Natural killer cell (primary cell): Measurements from ENCODE around the gene CD2AP. TPM values are rescaled to one million over a fixed set of nuclear protein-coding genes. Genes with fewer than 3 reads are reported as not detected.

Experiments
- ATAC-seq, 3 donors: fragments of 150-1000 bp in 2 of 3; fragments of 200-7000 bp in 1 of 3; cut with Tn5 transposase; 1 replicate in 1 of 3; 2 replicates in 2 of 3; pipeline ENCODE4 v1.10.0; 2021; ENCODE audit warnings: mild to moderate bottlenecking in 2 of 3, moderate library complexity in 2 of 3
- DNase-seq, 2 donors: peaks; one replicate each; pipeline versions ENCODE4 v3.0.0 to v3.0.0-alpha.2; 2013 to 2021; ENCODE audit warnings: mixed read lengths in 1 of 2
- H3K27ac ChIP-seq: one replicate; pipeline ENCODE4 v1.5.1; 2013; ENCODE audit warnings: mild to moderate bottlenecking, low read length
- H3K27me3 ChIP-seq: one replicate; pipeline ENCODE4 v1.6.1; 2013; ENCODE audit warnings: low read length; ENCODE audit not compliant: control insufficient read depth, insufficient read depth
- H3K36me3 ChIP-seq: one replicate; pipeline ENCODE4 v1.6.1; 2013; ENCODE audit warnings: low read length; ENCODE audit not compliant: control insufficient read depth, insufficient read depth
- H3K4me1 ChIP-seq: one replicate; pipeline ENCODE4 v1.6.1; 2013; ENCODE audit warnings: low read length; ENCODE audit not compliant: control insufficient read depth, insufficient read depth
- H3K4me3 ChIP-seq: one replicate; pipeline ENCODE4 v1.5.1; 2013; ENCODE audit warnings: low read length
- H3K9me3 ChIP-seq: one replicate; pipeline ENCODE4 v1.6.1; 2013; ENCODE audit warnings: low read length; ENCODE audit not compliant: control insufficient read depth, insufficient read depth
- H3K27ac Mint-ChIP-seq, 2 donors: one replicate each; pipeline ENCODE4 v1.8.0; 2022; ENCODE audit warnings: mild to moderate bottlenecking in 2 of 2, mixed read lengths in 2 of 2, moderate library complexity in 1 of 2
- H3K27me3 Mint-ChIP-seq, 2 donors: one replicate each; pipeline ENCODE4 v1.8.0; 2022; ENCODE audit warnings: low read depth in 2 of 2, mixed read lengths in 2 of 2
- H3K36me3 Mint-ChIP-seq: one replicate; pipeline ENCODE4 v1.8.0; 2022; ENCODE audit warnings: mixed read lengths
- H3K4me1 Mint-ChIP-seq, 2 donors: one replicate each; pipeline ENCODE4 v1.8.0; 2022; ENCODE audit warnings: mixed read lengths in 2 of 2
- H3K4me3 Mint-ChIP-seq: one replicate; pipeline ENCODE4 v1.8.0; 2022; ENCODE audit warnings: mild to moderate bottlenecking, moderate library complexity, mixed read lengths
- H3K9me3 Mint-ChIP-seq, 2 donors: one replicate each; pipeline ENCODE4 v1.8.0; 2022; ENCODE audit warnings: mixed read lengths in 2 of 2
- WGBS: methylation state at CpG from one replicate; pipeline ENCODE4 v1.1.7; 2013; ENCODE audit warnings: missing lambda C conversion rate; ENCODE audit not compliant: insufficient coverage; 5-methylcytosine and 5-hydroxymethylcytosine counted together
- intact Hi-C: fragments of 100-400 bp; cut with micrococcal nuclease; formaldehyde crosslinking; loops from one replicate; pipeline ENCODE4 v1.14.2; 2022
- total RNA-seq, 4 donors: library from RNA; stranded (reverse); fragments of 120-200 nt in 1 of 4; gene quantifications; one replicate each; pipeline versions ENCODE4 v1.2.3 to v1.2.4, GENCODE V29; 2013 to 2022
- TF ChIP-seq, protein P1 (sequence below): fragments of 200-600 bp; IDR thresholded peaks from one replicate; pipeline ENCODE4 v1.8.0; 2022; ENCODE audit warnings: antibody characterized with exemption

The CD2AP gene
- total RNA-seq, 3 donors from 2014 or later (not counting 1 experiment from before 2014, with no cell fraction given): 23.8 to 26.3 (median 26.3) TPM

DNA sequence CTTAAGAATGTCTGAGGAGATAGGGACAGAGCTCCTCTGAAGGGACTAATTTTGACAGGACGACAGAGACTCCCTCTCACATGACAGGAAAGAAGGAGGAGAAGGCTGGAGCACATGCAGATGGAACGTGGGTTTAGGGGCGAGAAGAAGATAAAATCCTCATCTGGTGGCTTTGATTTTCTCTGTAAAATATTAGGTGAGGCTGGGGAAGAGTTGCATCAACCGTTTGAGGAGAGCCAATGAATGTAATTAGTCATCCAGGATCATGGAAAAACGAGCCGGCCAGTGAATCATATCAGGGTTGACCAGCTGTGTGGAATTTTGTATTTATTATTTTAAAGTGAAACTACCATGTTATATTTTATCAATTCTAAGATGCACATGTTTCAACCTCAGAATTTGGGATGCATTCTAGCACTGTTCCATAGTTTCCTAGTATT lies 173.9 kb downstream of the CD2AP start:
- Histone ChIP-seq H3K27me3 (no peaks in the 10 kb centered on the region), H3K4me1 (peaks cover 8% of the 10 kb centered on the region), H3K9me3 (no peaks in the 10 kb centered on the region), H3K36me3 (no peaks in the 10 kb centered on the region), H3K27ac (no peak overlapping the region), H3K4me3 (no peak overlapping the region)
- ATAC-seq (no peak), DNase-seq (no peak)
- Mint-ChIP-seq H3K27me3 (no peaks in the 10 kb centered on the region), H3K36me3 (no peaks in the 10 kb centered on the region), H3K4me1 (peaks cover 0 to 5% of the 10 kb centered on the region in 2 donors), H3K4me3 (no peak overlapping the region), H3K9me3 (no peaks in the 10 kb centered on the region), H3K27ac (no peak overlapping the region)
- TF ChIP-seq, protein P1, sequence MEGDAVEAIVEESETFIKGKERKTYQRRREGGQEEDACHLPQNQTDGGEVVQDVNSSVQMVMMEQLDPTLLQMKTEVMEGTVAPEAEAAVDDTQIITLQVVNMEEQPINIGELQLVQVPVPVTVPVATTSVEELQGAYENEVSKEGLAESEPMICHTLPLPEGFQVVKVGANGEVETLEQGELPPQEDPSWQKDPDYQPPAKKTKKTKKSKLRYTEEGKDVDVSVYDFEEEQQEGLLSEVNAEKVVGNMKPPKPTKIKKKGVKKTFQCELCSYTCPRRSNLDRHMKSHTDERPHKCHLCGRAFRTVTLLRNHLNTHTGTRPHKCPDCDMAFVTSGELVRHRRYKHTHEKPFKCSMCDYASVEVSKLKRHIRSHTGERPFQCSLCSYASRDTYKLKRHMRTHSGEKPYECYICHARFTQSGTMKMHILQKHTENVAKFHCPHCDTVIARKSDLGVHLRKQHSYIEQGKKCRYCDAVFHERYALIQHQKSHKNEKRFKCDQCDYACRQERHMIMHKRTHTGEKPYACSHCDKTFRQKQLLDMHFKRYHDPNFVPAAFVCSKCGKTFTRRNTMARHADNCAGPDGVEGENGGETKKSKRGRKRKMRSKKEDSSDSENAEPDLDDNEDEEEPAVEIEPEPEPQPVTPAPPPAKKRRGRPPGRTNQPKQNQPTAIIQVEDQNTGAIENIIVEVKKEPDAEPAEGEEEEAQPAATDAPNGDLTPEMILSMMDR: no peak
- 65% methylated on average over 4 of the region's 6 CpGs for WGBS
- intact Hi-C loops: no loop called here

DNA sequence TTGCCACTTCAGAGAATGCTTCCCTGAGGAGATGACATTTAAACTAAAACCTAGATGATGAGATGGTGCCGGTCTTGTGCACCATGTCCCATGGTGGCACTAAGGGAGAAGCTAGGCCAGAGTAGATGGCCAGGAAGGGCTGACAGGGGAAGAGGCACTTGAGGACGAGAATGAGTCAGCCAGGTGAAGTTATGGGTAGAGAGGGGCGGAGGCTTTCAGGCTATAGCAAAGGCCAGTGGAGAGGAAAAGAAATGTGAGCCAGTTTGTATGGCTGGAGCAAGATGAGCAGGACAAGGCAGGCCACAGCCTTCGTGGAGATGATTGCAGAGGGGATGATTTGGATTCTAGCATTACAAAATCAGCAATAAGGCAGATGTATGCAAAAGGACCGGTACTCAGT lies 176.1 kb downstream of the CD2AP start:
- Histone ChIP-seq H3K36me3 (no peaks in the 10 kb centered on the region), H3K4me1 (peaks cover 8% of the 10 kb centered on the region), H3K4me3 (no peak overlapping the region), H3K27me3 (no peaks in the 10 kb centered on the region), H3K9me3 (no peaks in the 10 kb centered on the region), H3K27ac (no peak overlapping the region)
- Mint-ChIP-seq H3K27me3 (no peaks in the 10 kb centered on the region), H3K9me3 (no peaks in the 10 kb centered on the region), H3K4me3 (no peak overlapping the region), H3K4me1 (peaks cover 0 to 5% of the 10 kb centered on the region in 2 donors), H3K27ac (no peak overlapping the region), H3K36me3 (no peaks in the 10 kb centered on the region)
- intact Hi-C loops: no loop called here
- WGBS: 84% methylated on average over 5 of the region's 5 CpGs
- no peak for ATAC-seq
- TF ChIP-seq, protein P1: no peak
- DNase-seq: no peak

DNA sequence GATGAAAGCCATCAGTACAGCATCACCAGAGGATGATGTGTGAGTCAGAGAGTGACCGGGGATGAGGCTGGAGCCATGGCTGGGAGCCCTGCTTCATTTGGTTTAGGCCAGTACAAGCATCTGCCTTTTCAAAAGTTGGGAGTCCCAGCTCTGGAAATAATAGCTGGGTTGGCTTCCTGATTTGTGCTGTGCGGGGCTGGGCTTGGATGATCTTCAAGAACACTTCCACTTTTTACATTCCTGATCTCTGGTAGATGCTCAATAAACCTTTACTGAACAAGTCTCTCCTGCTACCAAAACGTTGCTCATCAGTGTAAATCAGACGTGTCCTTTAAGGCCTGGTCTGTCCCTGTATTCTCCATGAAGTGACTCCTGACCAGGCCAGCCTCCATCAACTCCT lies 176.7 kb downstream of the CD2AP start:
- ATAC-seq: no peak
- no peak overlapping the region for H3K27ac ChIP-seq
- Mint-ChIP-seq H3K4me1 (peaks cover 0 to 5% of the 10 kb centered on the region in 2 donors), H3K27ac (no peak overlapping the region), H3K9me3 (no peaks in the 10 kb centered on the region), H3K4me3 (no peak overlapping the region), H3K36me3 (no peaks in the 10 kb centered on the region), H3K27me3 (no peaks in the 10 kb centered on the region)
- peaks cover 8% of the 10 kb centered on the region for H3K4me1 ChIP-seq
- no peaks in the 10 kb centered on the region for H3K27me3 ChIP-seq
- DNase-seq: no peak
- H3K9me3 ChIP-seq: no peaks in the 10 kb centered on the region
- intact Hi-C loops: no loop called here
- TF ChIP-seq, protein P1: no peak
- WGBS: 85% methylated on average over 4 of the region's 4 CpGs
- H3K36me3 ChIP-seq: no peaks in the 10 kb centered on the region
- no peak overlapping the region for H3K4me3 ChIP-seq
